HG03108 (cell line): ENCODE data around the gene FOXS1.

ENCODE experiments used
- ATAC-seq: cut with Tn5 transposase; IDR thresholded peaks from one replicate; pipeline ENCODE4 v1.9.1; 2021; ENCODE audit warnings: moderate library complexity; ENCODE audit not compliant: unreplicated experiment

FOXS1 gene

DNA sequence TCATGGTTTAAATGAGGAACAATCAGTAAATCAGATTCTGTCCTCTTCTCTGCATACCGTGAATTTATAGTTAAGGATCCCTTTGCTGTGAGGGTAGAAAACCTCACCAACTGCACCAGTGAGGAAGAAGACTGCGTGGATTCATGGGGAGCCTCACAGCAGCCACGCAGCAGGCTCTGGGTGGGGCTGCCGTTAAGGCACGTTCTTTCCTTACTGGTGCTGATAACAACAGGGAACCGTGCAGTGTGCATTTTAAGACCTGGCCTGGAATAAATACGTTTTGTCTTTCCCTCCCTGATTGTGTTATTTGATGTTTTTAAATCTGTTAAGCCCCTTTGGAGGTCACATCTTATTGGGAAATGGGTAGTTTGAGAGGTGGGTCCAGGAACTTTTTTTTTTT is 43.9 kb downstream of the FOXS1 start:
- ATAC-seq: no peak

DNA sequence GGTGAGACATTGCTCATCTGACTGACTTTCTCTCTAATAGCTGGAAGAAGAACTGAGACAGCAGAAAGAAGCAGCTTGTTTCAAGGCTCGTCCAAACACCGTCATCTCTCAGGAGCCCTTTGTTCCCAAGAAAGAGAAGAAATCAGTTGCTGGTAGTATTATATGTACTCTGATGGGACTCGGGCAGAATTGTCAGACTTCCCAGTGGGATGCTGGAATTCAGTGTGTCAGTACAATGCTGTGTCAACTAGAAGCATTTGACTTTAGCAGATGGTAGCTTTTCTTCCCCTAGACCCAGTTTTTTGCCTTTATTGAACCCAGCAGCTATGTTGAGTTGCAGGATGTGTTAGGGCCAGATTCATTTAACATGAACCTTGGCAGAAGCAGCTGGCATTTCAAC is 48.0 kb downstream of the FOXS1 start:
- ATAC-seq: no peak
